ELF-1 (cell line): ENCODE data around the gene AMIGO2.

ENCODE experiments used
- DNase-seq: peaks from one replicate; pipeline ENCODE4 v3.0.0-alpha.2; 2016; ENCODE audit warnings: low read depth, low spot score

The AMIGO2 gene

DNA sequence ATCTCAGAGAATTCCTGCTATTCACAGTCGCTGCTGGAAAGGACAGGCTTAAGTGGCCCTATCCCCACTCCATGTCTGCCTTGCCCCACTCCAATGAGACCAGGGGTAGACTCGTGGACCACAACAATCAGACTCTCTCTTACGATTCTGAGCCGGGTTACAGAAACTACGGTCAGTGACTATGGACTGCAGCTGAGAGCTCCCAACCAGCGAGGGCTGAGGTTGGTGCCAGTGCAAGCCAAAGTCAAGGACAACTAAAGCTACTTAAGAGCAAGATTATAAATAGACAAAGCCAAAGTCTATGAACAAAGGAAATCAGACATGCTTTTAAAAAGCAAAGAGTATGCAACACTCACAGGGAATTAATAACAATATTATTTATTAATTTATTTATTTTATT, 18.3 kb upstream of the AMIGO2 start:
- no peak for DNase-seq

DNA sequence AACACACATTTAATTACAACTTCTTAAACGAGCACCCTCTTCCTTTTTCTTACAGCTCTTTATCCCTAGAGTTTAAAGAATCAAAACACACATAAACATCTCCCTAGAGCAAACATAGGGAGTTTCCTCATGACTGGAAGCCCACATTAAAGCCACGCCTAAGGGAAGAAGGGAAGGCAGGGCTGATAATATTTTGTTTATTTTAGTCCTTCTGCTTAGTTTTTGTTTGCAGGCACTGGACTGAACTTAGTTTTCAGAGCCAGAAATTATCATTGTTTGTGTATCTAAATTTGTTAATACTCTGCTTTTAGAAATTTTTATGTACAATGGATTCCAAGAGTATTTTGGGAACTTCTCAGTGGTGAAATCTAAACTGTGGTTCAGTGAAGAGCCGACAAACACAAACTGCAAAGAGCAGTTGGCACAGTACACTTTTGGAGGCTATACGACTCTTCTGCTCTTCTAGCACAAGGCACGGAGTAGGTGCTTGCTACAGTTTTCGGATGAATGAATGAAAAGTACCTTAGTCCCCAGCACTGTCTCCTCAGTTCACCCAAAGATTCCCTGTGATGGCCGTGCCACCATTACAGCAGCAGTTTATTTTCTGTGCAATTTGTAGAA, 17.6 kb upstream of the AMIGO2 start:
- no peak for DNase-seq

DNA sequence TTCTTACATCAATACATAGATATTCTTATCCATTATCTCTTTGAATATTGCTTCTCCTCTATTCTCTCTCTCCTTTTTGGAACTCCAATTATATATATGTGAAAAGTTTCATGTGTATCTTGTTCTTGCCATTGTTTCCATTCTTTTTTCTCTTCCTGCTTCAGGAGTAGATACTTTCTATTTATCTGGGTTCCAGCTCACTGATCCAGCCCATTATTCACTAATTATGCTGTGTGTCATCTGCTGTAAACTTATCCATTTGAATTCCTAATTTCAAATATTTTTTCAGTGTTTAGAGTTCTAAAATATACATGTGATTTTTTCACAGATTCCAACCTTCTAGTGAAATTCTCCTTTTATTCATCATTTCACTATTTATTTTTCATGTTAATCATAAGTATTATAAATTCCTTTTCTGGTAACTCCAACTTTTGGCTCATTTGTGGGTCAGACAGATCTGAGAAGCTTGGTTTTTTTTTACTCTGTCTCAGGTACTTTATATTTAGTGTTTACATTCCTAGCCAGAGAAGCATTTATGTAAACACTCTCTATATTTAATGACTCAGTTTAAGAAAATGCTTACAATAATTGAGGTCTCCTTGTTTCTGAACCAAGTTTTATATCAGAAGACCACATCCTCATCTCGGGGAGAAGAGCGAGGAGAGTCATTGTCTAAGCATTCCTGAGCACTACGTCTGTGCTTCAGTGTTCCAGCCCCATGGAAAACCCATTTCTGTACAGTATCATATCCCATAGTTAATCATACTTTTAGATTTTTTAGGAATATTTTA, 15.9 kb upstream of the AMIGO2 start:
- DNase-seq: no peak

DNA sequence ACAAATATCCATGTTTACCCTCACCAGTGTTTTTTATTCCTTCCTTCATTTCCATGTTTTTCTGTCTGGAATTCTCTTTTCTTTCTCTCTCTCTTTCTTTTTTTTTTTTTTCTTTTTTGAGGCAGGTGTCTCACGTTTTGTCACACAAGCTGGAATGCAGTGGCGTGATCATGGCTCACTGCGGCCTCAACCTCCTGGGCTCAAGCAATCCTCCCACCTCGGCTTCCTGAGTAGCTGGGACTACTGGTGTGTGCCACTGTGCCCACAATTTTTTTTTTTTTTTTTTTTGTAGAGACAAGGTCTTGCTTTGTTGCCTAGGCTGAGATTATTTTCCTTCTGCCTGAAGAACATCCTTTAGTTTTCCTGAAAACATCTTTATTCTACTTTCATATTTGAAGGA, 15.0 kb upstream of the AMIGO2 start:
- DNase-seq: no peak

GRCh38 chr12:47091009-47091408, 11.2 kb upstream of the AMIGO2 start:
- no peak for DNase-seq

DNA sequence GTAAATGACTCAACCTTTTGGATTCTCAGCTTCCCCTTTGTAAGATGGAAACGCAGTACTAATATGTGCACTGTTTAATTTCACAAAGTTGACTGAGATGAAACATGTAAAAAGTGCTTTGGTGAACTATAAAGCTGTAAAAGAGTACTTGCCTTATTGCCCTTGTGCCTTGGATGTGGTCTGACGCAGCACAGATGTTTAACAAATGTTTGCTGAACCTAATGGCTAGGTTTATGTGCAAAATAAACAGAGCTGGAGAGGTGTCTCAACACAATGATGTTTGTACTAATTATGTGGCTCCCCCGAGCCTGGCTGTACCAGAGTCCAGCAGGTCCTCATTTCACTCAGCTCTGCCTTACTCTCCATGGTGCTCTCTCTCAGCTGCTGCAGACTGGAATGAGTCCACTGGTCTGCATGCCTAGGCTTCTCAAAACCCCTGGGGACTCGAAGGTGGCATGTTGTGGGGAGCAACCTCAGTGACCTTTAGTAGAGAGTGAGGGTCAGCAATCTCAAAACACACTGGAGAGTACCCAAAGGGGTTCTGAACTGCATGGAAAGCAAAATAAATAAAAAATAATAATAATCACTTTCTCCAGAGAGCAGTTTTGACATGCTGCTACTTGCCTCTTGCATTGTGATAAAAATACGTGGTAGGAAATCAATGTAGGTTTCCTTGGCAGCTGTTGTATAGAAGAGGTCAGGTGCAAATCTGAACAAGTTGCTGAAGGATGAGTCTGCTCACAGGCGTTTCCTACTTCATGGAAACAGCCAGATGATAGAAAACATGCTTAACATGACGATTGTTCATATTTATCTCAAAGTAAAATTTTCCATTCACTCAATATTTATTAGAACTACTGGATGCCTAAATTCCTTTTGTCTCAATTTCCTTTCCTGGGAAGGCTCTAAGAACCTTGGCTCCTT, 8.5 kb upstream of the AMIGO2 start:
- DNase-seq: no peak

GRCh38 chr12:47087088-47087688, 7.4 kb upstream of the AMIGO2 start:
- DNase-seq: no peak

DNA sequence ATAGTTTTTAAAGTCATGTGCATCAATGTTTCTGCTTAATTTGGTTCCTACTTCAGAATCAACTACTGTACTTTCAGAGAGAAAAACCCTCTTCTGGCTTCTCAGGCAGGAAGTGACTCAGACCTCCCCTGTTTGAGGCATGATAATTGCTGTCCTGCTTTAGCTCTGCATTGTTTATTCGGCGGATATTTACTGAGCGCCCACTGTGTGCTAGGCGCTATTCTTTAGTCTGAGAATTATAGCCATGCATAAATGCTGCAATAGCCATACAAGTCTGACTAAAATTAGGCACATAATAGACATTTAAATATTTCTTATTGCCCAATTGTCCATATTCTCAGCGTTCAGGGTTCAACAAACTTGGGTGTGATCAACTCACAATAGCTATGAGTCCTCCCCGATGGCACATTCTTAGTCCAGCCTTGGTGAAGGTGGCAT, 6.1 kb upstream of the AMIGO2 start:
- DNase-seq: peak; percentile 51

DNA sequence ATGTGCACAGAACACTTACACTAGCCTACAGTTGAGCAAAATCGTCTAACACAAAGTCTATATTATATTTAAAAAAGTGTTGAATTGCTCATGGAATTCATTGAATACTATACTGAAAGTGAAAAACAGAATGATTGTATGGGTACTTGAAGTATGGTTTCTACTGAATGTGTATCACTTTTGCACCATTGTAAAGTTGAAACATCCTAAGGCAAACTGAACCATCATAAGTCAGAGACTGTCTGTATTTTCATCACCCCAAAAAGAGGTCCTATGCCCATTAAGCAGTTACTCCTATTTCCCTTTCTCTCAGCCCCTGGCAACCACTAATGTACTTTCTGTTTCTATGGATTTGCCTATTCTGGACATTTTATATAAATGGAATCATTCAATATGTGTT, 4.4 kb upstream of the AMIGO2 start:
- no peak for DNase-seq

DNA sequence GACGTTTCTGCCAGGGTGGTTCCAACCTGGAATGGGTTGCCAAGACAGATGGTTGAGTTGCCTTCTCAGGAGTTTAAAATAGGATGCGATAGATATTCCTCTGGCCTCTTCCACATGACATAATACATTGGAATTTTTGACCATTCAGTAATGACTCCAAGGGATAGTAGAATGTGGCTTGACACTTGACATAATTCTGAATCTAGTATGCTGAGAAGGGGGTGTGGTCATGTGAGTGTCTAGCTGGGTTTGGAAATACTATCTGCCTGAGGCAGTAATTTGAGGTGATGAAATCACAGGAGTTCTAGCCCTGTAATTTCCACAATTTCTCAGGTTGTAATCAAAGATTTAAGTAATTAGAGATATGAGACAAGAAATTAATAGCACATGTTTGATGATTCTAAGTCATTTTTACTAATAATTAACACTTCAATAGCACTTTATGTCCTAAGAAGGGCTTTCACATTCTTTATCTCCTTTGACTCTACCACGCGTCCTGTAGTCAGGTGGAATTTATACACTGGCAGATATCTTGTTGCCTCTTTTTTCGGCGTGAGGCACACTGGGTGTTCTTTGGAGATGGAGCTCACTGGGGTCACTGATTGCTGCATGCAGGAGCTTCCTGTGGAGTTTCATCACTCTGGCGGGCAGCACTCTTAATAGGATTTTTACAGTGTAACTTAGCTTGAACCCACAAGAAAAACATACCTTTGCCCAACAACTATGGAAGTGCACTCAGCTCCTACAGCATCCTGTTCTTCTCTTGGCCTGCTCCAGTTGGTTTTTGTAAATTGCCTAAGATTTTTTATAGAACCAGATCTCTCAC, 3.2 kb upstream of the AMIGO2 start:
- DNase-seq: no peak

GRCh38 chr12:47082283-47082682, 2.5 kb upstream of the AMIGO2 start:
- DNase-seq: no peak

DNA sequence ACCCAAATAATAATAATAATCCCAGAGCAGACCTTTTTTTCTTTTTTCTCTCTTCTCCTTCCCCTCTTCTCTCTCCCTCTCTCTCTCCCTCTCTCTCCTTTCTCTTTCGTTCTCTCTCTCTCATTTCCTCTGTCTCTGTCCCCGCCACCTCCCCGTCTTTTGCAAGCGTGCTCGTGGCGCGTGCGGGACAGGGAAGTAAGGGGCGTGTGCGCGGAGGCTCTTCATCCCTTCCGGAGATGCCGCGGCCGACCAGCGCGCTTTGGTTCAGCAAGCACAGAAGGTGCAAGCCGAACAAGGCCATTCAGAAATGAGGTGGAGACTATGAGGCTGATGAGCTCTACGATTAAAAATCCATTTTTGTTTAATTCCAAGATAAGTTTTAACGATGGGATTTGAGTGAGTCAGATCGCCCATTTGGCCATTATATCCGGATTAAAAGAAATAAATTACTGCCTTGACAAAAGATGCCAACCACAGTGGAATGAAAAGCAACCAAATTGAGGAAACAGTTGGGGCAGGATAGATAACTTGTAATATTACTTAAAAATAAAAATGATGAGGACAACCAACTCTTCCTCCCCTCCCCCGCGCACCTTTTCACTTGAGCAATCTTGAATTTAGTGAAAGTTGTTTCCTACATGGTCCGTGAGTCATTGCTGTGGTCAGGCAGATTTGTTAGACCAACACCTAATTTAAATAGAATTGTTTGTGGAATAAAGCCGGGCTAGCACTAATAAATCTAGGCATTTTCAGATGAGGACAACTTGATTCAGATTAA, 1.2 kb upstream of the AMIGO2 start:
- DNase-seq: peak; percentile 34

- peak; percentile 61 for DNase-seq
Observed at GRCh38 chr12:47079981-47080724, 394 bp upstream of the AMIGO2 start.

DNA sequence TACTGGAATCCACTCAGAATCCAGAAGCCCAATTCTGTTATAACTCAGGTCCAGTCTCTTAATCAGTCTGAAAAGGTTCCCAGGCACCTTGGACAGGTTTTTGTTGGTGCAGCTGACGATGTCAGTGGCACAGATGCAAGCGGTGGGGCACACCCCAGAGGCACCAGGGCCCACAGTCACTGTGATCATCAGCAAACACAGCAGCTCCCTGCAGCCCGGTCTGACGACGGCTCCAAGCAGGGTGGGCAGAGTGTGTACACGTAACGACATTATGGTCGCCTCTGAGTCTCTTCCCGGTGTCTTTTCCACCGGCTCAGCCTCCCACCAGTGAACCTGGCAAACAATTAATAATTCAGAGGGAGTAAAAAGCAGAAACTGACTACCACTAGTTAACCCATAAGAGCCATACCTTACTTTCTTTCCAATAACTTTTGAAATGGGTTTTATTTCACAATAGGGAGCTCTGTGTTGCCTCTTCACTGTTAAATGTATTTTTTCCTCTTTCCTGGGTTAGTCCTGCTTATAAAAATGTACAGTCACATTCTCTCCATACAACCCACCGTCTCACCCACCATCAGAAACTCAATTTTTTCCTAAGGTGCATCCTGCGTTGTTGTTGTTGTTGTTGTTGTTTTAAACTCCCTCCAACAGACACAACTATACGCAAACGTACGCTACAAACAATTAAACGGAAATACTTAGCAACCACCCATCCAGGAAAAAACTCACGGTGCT, 859 bp downstream of the AMIGO2 start:
- no peak for DNase-seq

DNA sequence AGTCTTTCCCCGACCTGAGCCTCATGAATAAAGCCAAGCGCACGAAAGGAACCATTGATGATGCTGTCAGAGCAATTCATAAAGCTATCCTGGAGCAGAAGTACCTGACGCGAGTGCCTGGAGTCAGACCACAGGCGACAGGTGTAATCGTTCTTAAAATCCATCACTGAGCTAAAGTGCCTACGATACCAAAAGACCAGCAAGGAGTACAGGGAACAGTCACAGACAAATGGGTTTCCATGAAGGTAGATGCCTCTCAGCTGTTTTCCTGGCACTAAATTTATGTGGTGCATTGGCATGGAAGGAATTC, 1.7 kb downstream of the AMIGO2 start:
- DNase-seq: no peak

GRCh38 chr12:47077206-47078085, 2.3 kb downstream of the AMIGO2 start:
- no peak for DNase-seq

- no peak for DNase-seq
Observed at GRCh38 chr12:47075192-47076084, 4.3 kb downstream of the AMIGO2 start.
